ENCODE measurements around the gene DLG2.

DNA sequence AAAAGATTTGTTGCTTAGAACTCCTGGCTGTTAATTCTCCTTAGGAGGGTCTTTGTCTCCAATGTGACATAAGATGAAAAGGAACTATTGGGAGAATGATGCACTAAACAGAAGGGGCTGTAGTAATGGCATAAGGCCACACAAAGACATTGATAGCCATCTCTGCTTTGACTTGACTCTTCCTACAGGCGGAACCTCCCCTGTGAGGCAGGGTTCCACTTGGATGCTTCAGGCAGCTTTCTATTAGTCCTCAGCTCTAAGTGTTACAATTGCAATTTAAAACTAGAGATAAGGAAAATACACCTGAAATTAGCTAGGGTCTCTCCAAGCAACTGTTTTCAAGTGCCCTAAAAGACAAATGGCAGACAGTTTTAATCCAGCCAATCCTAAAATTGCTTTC, 1949.4 kb downstream of the DLG2 start:
- TF ChIP-seq CTCF (IDR thresholded peaks at IDR 0.05; ENCODE audit: low read length) (no peak), EZH2 (optimal IDR thresholded peaks at IDR 0.05; ENCODE audit: low read depth, low read length) (no peak), EZH2phosphoT487 (IDR thresholded peaks at IDR 0.05; ENCODE audit: low read length) (no peak)

Measured in MM.1S (cell line).